GM19239 (cell line): ENCODE data around the gene PCBD1.

Experiments used
- DNase-seq: peaks from one replicate; pipeline ENCODE4 v3.0.0; 2011; ENCODE audit warnings: low spot score; ENCODE audit not compliant: insufficient read length
- FAIRE-seq: peaks from 2 replicates; lab custom pipeline; 2011; peaks lifted over from hg19 to GRCh38; lab: Jason Lieb, UNC

Gene PCBD1

GRCh38 chr10:70843333-70843732, 45.0 kb downstream of the PCBD1 start:
- no peak for FAIRE-seq

GRCh38 chr10:70840836-70841235, 47.5 kb downstream of the PCBD1 start:
- FAIRE-seq (no peak), DNase-seq (no peak)

More at GRCh38 chr10:70843333-70843732, 45.0 kb downstream of the PCBD1 start:
- no peak for DNase-seq

GRCh38 chr10:70838270-70838805, 50.0 kb downstream of the PCBD1 start:
- no peak for FAIRE-seq
- DNase-seq, result no peak

DNA sequence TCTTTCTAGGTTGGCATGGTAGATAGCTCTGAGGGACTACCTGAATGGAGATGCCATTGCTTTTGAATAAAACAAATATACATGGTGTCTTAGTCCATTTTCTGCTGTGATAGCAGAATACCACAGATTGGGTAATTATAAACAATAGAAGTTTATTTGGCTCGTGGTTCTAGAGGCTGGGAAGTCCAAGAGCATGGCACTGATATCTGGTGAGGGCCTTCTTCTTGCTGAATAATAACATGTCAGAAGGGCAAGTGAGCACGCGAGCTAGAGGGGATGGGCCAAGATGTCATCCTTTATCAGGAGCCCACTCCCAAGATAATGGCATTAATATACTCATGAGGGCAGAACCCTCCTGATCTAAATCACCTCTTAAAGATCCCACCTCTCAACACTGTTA, 50.7 kb downstream of the PCBD1 start:
- DNase-seq (no peak), FAIRE-seq (no peak)

DNA sequence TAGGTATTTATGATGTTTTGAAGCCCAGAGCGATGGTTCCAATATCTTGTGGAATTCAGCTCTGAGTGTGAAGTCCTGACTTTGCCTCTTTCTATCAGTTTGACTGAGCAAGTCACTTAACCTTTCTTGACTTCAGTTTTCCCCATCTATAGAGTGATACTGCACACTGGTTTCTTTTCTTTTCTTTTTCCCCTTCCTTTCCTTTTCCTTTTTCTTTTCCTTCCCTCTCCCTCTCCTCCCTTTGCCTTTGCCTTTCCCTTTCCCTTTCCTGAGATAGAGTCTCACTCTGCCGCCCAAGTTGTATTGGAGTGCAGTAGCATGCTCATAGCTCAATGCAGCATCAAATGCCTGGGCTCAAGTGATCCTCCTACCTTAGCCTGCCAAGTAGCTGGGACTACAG, 52.0 kb downstream of the PCBD1 start:
- FAIRE-seq (peak; percentile 42), DNase-seq (no peak)

- FAIRE-seq (no peak), DNase-seq (no peak)
Measured at GRCh38 chr10:70834441-70835151, 53.8 kb downstream of the PCBD1 start.

GRCh38 chr10:70834021-70834420, 54.3 kb downstream of the PCBD1 start:
- FAIRE-seq, result no peak
- DNase-seq, result no peak

DNA sequence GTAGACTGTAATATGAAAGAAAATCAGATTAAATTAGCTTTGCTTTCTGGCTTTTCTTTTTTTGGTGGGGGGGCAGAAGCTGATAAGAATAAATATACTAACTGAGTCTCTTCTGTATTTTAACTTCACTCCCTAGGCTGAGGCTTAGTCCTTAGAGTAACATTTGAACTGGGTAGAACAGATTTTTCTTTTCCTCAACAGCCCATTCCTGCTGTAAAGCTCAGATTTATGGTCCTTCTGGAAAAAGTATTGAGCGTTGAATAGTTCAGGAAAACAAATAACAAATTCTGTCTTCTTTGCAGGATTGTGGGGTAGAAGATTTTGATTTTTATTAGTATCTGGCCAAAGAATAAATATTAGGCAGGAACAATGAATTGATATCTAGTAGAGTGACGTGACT, 54.8 kb downstream of the PCBD1 start:
- no peak for FAIRE-seq
- no peak for DNase-seq
